Measurements from ENCODE around the gene SERPIND1.
"Not testable (repeated sequence)": the region's sequence is repeated elsewhere in the genome, so short reads cannot be mapped to it uniquely, and the experiment has no call there.

Gene SERPIND1, protein sequence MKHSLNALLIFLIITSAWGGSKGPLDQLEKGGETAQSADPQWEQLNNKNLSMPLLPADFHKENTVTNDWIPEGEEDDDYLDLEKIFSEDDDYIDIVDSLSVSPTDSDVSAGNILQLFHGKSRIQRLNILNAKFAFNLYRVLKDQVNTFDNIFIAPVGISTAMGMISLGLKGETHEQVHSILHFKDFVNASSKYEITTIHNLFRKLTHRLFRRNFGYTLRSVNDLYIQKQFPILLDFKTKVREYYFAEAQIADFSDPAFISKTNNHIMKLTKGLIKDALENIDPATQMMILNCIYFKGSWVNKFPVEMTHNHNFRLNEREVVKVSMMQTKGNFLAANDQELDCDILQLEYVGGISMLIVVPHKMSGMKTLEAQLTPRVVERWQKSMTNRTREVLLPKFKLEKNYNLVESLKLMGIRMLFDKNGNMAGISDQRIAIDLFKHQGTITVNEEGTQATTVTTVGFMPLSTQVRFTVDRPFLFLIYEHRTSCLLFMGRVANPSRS

GRCh38 chr22:20773793-20774212 is at the start of gene SERPIND1:
TSS of gene SERPIND1 (plus strand) at chr22:20774113. CDS start at chr22:20779313, 5,200 bp downstream.
- no peak for DNase-seq

- DNase-seq = no peak
These were observed 49.0 kb upstream of the SERPIND1 start for GRCh38 chr22:20724676-20725454.

DNA sequence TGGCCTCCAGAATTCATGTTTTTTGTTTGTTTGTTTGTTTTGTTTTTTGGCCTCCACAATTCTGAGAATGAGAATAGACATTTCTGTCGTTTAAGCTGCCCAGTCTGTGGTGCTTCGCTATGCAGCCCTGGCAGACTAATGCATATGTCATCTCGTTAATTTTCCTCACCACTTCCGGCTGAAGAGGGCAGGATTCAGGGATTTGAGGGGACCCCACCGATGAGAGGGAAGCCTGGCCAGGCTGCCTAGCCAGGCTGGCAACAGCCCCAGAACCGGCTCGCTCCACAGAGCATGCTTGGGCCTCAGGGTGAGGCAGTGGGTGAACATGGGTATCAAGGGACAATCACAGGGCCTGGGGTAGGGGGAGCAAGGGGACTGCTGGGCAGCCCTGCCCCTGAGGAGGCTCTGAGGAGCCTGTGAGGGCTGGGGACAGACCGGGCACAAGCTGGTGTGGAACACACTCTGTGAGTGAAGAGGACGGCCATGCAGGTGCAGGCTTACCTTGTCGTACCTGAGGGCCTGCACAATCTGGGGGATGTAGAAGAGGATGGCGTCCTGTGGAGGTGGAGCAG is 47.8 kb upstream of the SERPIND1 start:
- no peak for DNase-seq

- no peak for DNase-seq
These were observed 46.5 kb upstream of the SERPIND1 start for GRCh38 chr22:20727118-20728015.

DNA sequence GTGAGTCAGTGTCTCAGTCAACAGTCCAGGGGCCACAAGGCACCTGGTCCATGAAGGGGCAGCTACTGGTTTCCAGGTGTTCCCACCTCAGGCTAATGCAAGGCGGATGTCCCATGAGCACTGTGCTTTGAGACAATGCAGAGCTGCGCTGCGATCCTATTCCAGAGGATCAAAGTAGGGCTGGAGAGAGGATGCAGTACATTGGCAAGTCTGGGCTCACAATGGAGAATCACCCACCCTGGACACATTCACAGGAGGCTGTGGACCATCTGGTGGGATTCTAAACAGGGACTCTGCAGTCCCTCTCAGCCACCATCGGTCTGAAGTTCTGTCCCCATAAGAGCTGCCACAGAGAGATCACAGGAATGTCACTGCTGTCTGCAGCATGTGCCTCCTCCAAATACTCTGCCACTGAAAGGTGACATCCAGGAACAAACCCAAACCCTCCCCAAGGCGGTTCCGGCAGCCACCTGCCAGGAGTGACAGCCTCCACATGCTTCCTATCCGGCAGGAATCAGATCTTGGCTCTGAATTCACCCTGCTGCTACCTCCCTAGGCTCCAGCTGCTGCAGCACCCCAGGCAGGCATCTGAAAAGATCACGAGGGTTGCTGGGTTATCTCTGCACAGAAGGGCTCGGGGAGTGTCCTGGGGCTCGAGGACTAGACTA is 45.3 kb upstream of the SERPIND1 start:
- no peak for DNase-seq

DNA sequence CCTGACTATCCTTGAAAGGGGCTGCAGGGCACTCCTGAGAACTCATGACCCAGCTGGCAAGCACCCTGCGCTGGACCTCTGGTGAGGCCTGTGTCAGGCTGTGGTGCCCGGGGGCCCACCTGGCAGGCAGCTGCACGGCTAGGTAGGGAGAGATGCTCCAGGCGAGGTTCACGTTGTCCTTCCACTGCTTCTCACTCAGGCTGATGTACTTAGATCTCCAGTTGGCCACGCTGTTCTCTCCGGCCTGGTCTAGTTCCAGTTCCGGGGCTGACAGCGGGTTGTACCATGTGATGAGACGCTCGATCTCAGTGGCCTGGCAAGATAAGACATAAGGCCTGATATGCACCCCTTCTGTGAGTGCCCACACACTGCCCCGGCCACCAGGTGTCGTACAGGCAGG is 44.7 kb upstream of the SERPIND1 start:
- no peak for DNase-seq

DNA sequence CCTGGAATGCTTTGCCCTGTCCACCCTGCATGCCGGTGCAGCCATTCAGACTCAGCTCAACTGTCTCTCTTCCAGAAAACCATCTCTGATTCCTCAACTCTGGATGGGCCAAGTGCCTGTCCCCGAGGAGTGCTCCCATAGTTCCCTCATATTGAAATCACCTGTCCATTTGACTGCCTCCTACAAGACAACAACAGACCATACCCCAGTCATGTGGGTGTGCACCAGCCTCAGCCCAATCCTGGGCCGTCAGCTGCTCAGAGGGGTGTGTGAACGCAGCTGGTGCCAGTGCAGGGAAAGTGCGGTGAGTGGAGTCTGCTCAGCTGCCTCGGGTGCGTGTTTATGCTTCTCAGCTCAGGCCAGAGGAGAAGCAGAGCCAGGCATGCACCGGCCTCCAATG is 41.5 kb upstream of the SERPIND1 start:
- not testable (repeated sequence) for DNase-seq

DNA sequence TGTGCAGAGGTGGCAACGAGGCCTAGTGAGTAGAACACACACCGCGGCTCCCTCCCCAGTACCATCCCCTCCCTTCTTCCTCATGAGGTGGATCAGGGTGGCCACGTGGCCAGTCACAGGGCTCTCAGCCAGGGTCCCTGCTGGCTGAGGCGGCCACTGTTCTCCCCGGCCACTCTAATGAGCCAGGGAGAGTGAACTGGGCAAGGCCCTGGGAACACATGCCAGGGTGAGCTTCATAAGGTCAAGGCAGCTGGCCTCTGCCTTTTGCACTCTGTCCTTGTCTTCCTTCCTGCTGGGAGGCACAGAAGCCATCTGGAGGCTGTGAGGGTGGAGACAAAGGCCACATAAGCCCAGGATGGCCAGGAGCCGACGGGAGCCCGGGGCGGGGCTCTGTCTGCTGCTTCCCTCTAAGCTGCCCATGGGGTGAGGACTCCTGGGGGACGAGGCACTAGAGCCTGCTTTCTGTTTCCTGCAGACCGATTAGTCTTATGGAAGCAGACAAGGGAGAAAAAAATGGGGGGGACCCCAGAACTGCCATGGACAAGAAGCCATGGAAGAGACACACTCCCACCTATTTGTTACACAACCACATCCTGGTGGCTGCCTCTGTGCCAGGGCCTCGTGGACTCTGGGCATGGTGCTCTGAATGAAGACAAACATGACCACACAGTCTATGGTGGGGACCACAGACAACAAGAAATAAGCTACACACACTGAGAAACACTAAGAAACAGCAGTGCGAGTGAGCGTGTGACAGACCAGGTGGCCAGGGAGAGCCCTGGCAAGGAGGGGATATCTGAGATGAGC is 38.4 kb upstream of the SERPIND1 start:
- not testable (repeated sequence) for DNase-seq

DNA sequence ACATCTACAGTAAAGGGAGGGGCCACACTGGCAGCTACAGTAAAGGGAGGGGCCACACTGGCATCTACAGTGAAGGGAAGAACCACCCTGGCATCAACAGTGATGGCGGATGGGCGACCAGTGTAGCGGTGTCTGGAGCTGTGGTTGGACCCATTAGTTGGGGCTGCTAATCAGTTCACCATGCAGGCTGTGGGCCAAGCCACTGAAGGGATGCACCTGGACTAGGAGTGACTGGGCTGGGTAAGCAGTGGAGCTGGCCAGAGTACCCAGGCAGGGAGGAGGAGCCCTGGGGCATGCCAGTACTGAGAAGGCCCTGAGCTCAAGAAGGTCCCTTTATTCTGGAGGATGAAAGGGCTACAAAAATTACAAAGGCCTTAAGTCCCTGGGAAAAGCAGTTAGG is 37.0 kb upstream of the SERPIND1 start:
- DNase-seq = peak; percentile 41

DNA sequence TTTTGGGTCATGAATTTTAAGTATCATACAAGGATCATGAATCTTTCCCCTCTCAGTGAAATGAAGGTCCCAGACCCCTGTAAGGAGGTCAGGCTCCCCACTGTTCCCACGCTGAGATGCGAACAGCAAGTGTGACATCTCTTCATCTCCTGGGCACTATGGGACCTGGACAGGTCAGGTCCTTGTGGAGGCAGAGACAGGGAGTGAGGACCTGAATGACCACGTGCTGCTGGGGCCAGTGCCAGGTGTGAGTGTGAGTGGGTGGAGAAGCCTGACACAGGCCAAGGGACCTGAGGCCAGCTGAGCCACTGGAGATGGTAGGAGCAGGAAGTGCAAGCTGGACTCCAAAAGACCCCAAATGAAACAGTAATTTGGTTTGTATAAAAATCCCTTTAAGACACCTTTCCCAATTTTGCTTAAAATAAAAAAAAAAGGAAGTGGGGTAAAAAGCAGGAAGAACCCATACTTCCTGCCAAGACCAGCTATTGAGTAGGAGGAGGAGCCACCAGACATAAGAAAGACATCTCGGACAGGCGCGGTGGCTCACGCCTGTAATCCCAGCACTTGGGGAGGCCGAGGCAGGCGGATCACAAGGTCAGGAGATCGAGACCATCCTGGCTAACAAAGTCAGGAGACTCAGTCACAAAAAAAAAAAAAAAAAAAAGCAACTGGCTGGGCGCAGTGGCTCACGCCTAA is 35.4 kb upstream of the SERPIND1 start:
- DNase-seq = peak; percentile 53

- DNase-seq = no peak
These were observed 33.5 kb upstream of the SERPIND1 start for GRCh38 chr22:20740222-20740951.

- DNase-seq = no peak
These were observed 32.8 kb upstream of the SERPIND1 start for GRCh38 chr22:20741008-20741633.

GRCh38 chr22:20741634-20742581 is 32.0 kb upstream of the SERPIND1 start:
- peak; percentile 66 for DNase-seq

DNA sequence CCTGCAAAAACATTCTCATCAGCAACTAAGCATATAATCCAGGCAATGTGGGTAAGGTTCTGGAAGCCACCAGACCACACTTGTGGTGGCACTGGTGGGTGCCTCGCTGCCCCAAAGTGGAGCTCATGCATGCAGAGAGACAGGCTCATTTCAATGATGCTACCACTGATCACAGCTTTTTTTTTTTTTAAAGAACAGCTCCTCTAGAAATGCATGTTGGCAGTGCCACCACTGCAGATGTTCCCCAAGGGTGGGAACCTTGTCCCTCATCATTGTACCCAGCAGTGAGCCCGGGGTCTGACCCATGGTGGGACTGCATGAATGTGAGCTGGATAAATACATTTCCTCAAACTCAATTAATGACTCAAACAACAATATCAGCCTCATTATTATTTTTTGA is 31.1 kb upstream of the SERPIND1 start:
- DNase-seq = no peak

DNA sequence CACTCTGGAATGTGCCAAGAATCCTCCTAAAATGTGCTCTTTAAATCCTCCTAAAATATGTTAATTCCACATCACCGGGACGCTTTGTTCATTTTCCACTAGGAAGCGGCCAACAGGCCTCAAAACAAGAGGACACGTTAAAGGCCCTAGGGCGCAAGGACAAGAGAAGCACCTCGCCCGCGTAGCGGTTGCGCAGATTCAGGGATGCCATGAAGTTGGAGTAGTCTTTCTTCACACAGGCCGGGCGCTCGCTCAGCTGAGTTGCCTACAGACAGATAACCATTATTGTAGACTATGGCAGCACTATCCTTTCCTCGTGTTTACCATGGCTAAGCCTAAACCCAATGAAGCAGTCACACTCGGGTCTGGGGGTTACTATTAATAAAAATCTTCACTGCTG is 29.5 kb upstream of the SERPIND1 start:
- DNase-seq = no peak

- no peak for DNase-seq
These were observed 28.8 kb upstream of the SERPIND1 start for GRCh38 chr22:20745119-20745518.

- no peak for DNase-seq
These were observed 27.3 kb upstream of the SERPIND1 start for GRCh38 chr22:20746431-20747189.

Measured in hematopoietic multipotent progenitor cell treated with erythropoietin and hydrocortisone succinate and interleukin-3 and kit ligand, for 4 days (in vitro differentiated cells).